Forelimb muscle (tissue), 1 donor: ENCODE results near the gene ARX. TPM values are rescaled to one million over a fixed set of nuclear protein-coding genes. Genes with fewer than 3 reads are reported as not detected.

ENCODE experiments used
- DNase-seq: peaks from one replicate; pipeline ENCODE4 v3.0.0-alpha.2; 2013; ENCODE audit warnings: low read depth
- polyA plus RNA-seq: library from polyadenylated mRNA; unstranded; fragments of 120-200 nt; gene quantifications from one replicate; pipeline ENCODE4 v1.2.1, GENCODE V29; 2013; ENCODE audit not compliant: insufficient read length

The ARX gene
- polyA plus RNA-seq, 1 donor, result 5.7 TPM

DNA sequence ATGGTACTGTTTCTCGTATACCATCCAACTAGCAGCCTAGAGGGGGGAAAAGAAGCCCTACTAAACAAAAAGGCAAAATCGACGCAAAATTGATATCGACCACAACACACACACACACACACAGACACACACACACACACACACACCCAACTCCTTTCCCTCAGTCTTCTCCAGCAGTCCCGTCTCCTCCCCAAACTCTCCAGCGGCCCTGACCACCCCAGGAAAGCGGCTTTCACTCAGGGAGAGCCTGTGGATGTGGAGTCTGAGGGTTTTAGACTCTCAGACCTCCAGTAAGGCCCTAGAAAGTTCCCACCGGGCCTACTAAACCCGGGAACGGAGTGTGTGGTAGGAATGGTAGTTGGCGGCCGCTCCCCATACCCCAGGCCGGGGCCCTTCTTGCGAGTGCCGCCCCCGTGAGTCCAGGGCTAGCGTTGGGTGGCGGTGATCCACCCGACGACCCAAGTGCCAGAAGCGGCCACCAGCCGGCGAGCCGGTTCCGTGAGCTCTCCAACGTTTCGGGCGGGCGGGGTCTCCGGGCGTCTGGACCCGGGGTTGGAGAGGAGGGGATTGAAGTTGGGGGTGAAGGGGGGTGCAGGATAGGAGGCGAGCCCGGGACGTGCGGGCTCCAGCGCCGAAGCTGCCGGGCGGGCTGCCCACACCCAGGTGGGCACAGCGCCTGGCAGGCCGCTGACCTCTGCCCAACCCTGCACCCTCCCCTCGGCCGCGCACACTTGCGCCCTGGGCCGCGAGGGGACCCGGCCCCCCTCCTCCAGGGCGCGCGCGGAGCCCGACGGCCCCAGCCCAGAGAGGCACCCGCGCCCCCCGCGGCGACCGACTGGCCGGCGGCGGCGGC is 13.7 kb downstream of the ARX start:
- DNase-seq, result no peak

DNA sequence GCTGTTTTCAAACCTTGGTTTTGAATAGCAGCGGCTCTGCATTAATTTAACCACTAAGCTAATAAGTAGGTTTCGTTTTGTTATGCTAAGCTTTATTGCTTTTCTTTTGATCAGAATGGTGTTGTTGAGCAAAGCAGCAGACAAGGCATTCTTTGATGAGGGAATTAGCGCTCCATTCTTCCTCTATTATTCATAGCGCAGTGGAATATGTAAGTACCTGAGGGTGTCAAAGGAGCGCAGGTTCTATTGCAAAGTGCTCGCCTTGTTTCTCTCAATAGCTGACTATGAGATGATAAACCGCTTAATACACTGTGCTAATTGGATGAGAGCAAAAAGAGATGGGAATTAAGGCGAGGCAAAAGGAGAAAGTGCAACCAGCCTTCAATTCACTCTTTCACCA is 16.3 kb downstream of the ARX start:
- no peak for DNase-seq

GRCh38 chrX:24996096-24996709 is 19.6 kb downstream of the ARX start:
- no peak for DNase-seq

GRCh38 chrX:24993879-24994278 is 21.9 kb downstream of the ARX start:
- DNase-seq, result no peak

GRCh38 chrX:24990535-24990934 is 25.2 kb downstream of the ARX start:
- DNase-seq, result no peak

DNA sequence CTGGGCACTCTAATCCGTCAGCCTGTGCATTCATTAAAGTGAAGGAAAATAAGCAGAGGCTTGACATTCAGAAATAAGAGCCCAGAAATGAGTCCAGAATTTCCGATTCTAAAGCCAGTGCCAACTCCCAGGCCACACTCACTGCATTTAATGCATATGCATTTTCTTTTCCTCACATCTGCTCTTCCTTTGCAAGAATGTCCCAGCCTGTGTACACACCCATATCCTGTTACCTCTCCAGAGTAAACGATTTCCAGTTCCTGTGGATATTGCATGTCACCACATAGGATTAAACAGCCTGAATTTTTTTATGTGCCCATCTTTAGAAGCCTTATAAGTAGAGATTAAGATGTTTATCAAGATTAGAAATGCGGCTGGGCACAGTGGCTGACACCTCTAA is 27.5 kb downstream of the ARX start:
- DNase-seq, result no peak

DNA sequence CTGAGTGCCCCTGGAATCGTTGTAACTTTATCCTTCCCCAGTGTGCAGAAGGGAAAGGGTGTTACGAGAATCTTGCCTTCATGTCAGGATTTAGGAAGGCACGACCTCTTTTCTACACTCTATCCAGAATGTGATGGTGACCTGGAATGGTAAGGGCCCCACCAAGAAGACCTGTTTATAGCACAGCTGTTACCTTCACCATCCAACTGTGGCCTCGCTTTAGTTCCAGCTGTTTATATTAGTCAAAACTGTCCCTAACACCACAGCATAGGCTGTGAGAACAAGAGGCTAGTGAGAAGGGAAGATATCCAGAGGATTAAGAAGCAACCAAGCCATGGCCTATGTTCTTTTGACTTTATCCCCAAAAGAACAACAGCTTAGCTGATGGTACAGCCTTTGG is 28.0 kb downstream of the ARX start:
- DNase-seq, result no peak

DNA sequence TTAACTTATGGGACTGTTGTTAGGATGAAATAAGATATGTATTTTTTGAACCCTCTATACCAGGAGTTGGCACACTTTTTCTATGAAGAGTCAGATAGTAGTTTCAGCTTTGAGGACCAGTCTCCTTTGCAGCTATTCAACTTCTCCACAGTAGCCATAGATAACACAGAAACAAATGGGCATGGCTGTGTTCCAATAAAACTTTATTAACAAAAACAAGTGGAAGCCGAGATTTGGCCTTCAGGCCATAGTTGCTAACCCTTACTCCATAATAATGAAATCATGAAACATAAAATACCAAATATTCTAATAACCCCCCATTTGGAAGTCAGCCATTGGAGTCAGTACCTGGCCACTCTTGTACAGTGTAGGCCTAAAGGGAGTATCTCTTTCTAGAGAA is 30.6 kb downstream of the ARX start:
- DNase-seq, result no peak

GRCh38 chrX:24983931-24984330 is 31.8 kb downstream of the ARX start:
- DNase-seq, result no peak

GRCh38 chrX:24982306-24982965 is 33.3 kb downstream of the ARX start:
- DNase-seq, result no peak

DNA sequence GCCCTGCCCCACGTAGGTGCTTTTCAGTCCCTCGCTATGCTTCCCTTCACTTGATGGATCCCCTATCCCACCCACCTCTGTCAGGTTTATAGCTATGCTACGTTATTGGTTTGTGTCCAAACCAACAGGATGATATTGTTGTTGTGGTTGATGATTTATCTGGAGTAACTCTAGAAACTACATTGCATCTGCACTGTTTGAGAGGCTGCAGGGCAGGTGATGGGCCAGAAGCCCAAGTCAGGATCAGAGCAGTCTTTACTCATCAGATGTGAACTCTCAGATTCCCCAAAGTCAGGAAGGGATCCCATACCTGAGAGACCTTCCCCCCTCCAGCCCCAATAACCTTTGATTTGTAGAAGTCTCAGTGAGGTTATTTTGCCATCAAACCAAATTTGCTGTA is 34.7 kb downstream of the ARX start:
- no peak for DNase-seq

DNA sequence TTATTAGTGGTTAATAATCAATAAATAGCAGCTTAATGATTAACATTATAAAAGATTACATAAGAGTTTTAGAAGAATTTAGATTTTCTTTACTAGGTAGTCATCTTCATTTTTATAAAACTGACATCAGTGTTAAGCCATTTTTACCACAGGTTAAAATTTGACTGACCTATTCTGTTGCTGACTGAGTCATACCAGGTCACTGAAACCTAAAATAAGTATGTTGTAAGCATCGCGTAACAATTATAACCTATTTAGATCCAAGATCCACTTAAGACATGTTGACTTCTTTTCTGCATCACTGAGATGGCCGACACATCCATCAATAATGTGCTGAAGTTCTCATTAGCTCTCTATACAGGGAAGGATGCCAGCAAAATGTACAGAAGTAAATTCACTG is 36.7 kb downstream of the ARX start:
- no peak for DNase-seq

DNA sequence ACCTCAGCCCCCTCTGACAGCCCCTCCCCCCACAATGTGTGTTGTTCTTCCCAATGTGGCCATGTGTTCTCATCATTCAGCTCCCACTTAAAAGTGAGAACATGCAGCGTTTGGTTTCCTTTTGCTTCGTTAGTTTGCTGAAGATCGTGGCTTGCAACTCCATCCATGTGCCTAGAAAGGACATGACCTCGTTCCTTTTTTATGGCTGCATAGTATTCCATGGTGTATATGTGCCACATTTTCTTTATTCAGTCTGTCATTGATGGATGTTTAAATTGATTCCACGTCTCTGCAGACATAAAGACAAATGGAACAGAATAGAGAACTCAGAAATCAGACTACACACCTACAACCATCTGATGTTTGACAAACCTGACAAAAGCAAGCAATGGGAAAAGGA is 46.0 kb downstream of the ARX start:
- DNase-seq, result no peak

DNA sequence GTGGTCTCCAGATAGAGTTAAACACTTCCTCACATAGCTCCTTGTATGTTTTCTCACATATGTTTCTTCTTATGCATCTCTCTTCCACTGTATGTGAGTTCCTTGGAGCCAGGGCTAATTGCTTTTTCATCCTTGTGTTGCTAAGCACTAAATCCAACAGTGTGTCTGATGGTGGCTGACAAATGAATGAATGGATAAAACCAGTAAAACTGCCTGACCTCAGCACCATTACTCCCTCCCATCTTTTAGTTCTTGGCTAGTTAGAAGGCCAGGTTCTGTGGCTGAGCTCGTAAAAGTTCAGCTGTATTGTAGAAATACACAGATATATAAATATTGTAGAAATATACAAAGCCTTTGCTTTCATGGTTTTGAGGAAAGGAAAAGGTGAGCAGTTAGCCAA is 50.4 kb downstream of the ARX start:
- no peak for DNase-seq

DNA sequence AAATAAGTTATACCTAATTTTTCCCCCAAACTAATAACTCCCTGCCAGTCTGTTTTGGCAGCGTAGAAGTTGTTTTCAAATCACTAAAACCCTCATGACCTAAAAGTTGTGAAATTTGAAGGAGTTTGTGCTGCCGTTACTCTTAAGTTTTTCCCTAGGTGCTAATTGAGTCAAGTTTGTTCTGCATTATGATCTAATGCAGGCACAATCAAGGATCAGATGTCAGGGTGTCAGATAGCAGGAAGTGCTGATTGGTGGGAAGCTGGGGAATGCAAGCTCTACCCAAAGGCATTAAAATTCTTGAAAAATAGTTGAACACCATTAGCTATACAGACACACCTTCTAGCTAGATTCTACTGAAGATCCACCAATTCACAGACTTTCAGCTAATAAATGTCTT is 51.9 kb downstream of the ARX start:
- no peak for DNase-seq

GRCh38 chrX:24961809-24962208 is 54.0 kb downstream of the ARX start:
- DNase-seq, result no peak

DNA sequence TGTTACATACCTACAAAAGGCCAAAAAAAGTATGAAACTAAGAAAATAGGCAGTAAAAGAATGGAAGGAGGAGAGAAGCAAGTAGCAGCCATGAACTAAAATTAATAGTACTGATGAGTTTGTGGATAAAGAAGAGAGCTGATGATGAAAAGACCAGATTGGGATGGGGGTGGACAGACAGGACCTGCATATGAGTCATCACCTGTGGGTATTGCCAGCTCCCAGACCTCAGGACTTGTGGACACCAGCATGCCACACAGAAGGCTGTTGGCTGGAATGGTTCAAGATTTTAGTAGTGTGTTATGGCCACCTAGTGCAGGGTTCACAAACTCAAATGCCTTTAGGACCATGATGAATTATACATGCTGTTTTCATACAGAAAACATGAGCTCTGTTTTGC is 58.9 kb downstream of the ARX start:
- no peak for DNase-seq

GRCh38 chrX:24955372-24955930 is 60.3 kb downstream of the ARX start:
- DNase-seq, result no peak

DNA sequence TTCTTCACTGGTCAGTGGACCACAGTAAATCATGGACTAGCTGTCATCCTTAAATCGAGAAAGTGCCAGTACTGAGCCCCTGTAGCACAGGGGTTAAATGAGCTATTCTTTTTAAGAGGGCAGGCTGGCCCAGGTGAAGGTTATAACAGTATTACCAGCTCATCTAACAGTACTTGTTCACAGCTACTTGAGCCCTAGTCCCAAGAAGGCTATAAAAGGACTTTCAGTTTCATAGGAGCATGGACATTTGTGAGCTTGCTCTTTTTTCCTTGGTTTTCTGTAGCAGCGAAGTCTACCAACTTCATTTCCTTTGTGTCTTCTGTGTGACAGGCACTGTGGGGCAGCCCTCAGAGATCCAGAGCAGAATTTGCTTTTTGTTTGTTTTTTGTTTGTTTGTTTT is 61.0 kb downstream of the ARX start:
- DNase-seq, result no peak
